A549 (cell line): ENCODE data around the gene CAV2.

Source experiments
- CTCF ChIP-seq: fragments of >200 bp; sonication (Bioruptor Twin); formaldehyde crosslinking; IDR thresholded peaks from 3 replicates; pipeline ENCODE4 v1.5.1; 2016
- ELK1 ChIP-seq: fragments of 150-350 bp; IDR thresholded peaks from 2 replicates; pipeline ENCODE4 v1.6.1; 2014; ENCODE audit warnings: low read depth, mild to moderate bottlenecking, low read length
- EP300 ChIP-seq, 2 experiments: fragments of >200 bp; sonication (Bioruptor Twin); formaldehyde crosslinking; IDR thresholded peaks; 2 replicates in 1 of 2; 3 replicates in 1 of 2; pipeline ENCODE4 v1.6.1; 2016 to 2017
- GATA3 ChIP-seq: IDR thresholded peaks from 2 replicates; pipeline ENCODE4 v1.6.1; 2012; ENCODE audit warnings: borderline replicate concordance
- HDAC2 ChIP-seq: fragments of 200-600 bp; sonication (generic); IDR thresholded peaks from 2 replicates; pipeline ENCODE4 v1.6.1; 2016
- HOXA7 ChIP-seq: fragments of 250-450 bp; sonication (Bioruptor Pico); IDR thresholded peaks from 2 replicates; pipeline ENCODE4 v1.5.0; 2020; ENCODE audit warnings: mild to moderate bottlenecking, moderate library complexity
- JUNB ChIP-seq: fragments of >200 bp; sonication (Bioruptor Twin); formaldehyde crosslinking; IDR thresholded peaks from 2 replicates; pipeline ENCODE4 v1.6.1; 2016
- MAX ChIP-seq: IDR thresholded peaks from 2 replicates; pipeline ENCODE4 v1.6.1; 2012
- MYC ChIP-seq: IDR thresholded peaks from 2 replicates; pipeline ENCODE4 v1.6.1; 2012; ENCODE audit warnings: mild to moderate bottlenecking, inconsistent platforms, low read length, improper control_type of control experiment, borderline replicate concordance
- RAD21 ChIP-seq, 2 experiments: fragments of >200 bp in 1 of 2; sonication (Bioruptor Twin) in 1 of 2; formaldehyde crosslinking in 1 of 2; IDR thresholded peaks in 1 of 2; conservative IDR thresholded peaks in 1 of 2; 2 replicates in 1 of 2; 3 replicates in 1 of 2; pipeline ENCODE4 v1.6.1; 2012 to 2018; ENCODE audit warnings: inconsistent platforms in 1 of 2
- RARB ChIP-seq: fragments of 250-450 bp; sonication (Bioruptor Pico); IDR thresholded peaks from 2 replicates; pipeline ENCODE4 v1.8.0; 2021; ENCODE audit warnings: mild to moderate bottlenecking, moderate library complexity
- REST ChIP-seq: fragments of 200-600 bp; sonication (generic); IDR thresholded peaks from 2 replicates; pipeline ENCODE4 v1.6.1; 2016; ENCODE audit warnings: antibody characterized with exemption, mild to moderate bottlenecking, moderate library complexity
- SMC3 ChIP-seq: fragments of >200 bp; sonication (Bioruptor Twin); formaldehyde crosslinking; IDR thresholded peaks from 3 replicates; pipeline ENCODE4 v1.6.1; 2018; ENCODE audit warnings: inconsistent platforms

GRCh38 chr7:116541951-116542350, 42.4 kb downstream of the CAV2 start:
- no peak for TF ChIP-seq EP300 (IDR thresholded peaks at IDR 0.05)
- TF ChIP-seq MYC: no peak
- TF ChIP-seq CTCF: no peak
- TF ChIP-seq SMC3: no peak
- no peak for TF ChIP-seq REST
- no peak for TF ChIP-seq HDAC2
- no peak for TF ChIP-seq HOXA7
- no peak for TF ChIP-seq MAX
- TF ChIP-seq ELK1: no peak
- TF ChIP-seq GATA3: no peak
- TF ChIP-seq RAD21 (conservative IDR thresholded peaks at IDR 0.05 in 1 of 2, IDR thresholded peaks at IDR 0.05 in 1 of 2): no peak
- TF ChIP-seq RARB: no peak
- no peak for TF ChIP-seq JUNB
